ENCODE data around the gene ASIC3.

ASIC3 gene

DNA sequence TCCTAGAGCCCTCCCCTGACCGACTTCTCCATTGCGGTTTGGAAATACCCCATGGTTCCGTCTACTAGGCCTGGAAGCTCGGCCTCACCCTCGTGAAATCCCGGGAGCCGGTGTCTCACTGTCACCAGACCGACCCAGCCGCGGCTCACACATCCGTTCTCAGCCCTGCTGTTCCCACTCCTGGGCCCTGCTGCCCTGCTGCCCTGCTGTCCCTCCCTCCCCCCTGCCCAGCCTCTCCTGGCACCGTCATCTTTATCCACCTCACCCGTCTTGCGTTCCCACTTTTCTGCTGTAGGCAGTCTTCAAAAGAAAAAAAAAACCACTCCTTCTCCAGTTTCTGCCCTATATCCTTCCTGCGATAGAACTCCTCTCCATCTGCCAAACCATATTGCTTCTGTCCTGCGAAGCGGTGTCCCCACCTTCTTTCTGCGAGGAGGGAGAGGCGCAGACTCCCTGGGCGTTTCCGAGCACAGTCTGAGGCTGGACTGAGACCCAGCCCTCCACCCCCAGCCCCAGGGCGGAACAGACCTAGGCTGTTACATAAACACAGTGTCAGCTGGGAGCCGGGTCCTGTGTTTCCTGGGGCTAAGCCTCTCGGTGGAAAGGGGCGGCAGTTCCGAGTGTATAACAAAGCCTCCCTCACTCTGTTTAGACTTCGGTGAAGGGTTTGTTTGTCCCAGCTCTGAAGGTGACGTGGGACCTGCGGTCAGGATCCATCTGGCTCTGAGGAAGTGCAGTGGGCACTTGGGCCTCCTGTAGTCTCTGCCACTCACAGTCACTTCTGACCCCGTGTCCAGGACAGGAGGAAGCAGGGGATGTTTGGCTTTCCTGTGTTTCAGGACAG is 40.7 kb downstream of the ASIC3 start:
- peak; percentile 71 for DNase-seq

DNA sequence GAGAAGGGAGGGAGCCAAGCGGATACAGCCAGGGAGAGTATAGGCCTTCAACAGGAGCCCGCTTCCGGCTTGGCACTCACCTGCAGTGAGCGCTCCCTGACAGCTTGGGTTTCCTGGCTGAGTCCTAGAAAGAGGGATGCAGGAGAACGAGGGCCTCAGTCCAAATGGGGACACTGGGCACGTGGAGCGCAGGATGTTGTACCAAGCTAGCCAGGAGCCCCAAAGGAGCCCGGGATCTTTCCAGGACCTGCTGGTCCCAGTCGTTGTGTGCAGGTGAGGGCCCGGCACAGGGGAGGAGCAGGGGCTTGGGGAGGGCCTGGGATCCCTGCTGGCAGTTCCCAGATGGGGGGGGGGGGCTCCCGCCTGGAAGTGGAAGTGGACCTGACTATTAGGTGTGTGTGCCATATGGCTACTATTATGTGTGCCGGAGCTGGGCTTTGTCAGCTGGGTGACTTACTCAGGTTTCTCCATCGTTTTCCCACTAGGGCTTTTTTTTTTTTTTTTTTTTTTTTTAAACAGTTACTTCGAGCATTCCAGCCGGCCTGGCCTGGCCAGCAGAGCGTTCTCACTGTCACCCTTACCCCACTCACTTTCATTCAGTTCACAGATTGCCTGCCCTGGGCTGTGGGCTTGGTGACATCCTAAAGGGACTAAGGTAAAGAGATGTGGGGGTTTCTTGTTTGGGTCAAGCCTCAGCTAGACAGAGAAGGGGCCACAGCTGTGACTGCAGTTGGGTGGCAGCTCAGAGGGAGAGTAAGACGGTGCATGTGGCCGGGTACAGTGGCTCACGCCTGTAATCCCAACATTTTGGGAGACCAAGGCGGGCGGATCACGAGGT is 41.8 kb downstream of the ASIC3 start:
- DNase-seq: peak; percentile 62

DNA sequence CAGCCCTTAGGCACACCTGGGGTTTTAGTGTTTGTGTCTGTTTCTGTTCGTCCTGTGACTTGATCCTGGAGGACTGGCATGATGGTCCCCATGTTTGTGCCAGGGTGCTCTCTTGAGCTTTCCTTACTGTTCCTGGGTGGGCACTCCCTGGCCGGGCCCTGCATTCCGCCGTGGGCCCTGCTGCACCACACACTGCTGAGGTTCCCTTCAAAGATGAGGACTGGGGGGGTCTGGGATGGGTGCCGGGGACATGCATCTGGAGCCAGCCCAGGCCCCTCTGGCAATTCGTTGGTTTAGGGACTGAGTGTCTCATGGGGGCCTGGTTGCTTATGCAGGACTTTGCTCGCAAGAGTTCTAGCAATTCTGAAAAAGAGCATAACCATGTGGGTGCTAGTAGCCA is 42.7 kb downstream of the ASIC3 start:
- DNase-seq: no peak

DNA sequence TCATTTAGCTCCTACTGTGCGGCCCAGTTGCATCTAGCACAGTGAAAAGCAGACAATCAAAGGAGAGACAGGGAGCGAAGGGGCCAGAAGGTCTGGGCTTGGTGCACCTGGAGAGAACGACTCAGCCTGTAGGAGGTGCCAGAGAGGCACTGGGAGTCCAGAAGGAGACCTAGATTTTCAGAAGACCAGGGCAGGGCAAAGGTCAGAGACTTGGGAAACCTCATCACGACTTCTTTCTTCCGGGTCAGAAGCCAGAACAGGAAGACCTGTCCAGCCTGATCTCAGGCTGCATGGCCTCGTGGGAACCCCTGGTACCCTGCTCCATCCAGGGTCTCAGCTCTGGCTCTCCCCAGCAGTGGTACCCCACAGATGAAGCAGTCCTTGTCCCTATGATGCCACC is 43.1 kb downstream of the ASIC3 start:
- DNase-seq: no peak

DNA sequence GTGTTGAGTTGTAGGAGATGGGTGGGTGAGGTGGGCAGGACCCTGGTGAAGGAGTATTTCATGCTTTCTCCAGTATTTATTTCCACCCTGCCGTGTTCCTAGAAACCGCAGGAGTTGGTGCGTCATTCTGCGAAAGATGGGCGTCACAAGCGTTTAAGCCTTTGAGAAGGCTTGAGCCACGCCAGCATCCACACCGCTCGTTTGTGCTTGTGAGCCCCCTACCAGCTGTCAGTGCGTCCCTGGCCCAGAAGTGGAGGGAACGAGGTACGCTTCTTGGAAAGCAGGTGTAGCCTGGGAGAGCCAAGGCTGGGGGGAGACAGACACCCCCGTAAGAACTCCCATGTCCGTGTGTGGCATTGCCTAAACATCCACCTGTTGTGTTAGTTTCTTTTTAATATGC is 43.7 kb downstream of the ASIC3 start:
- no peak for DNase-seq

DNA sequence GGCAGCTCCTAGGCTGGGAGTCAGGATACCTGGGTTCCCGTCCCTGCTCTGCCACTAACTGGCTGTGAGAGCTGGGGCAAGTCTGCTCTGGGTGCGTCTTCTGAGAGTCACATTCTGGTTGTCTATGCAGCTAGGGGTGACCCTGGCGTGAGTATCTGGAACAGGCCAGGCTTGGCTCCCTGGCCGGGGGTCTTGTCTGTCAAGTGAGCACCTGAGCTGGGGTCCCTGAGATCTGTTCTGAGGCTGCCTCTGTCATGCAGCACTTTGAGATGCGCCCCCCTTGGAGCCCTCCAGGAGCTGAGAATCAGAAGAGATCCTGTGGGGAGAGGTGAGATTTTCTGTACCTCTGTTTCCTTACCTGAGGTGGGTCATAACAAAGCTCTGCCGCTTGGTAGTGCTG is 45.4 kb downstream of the ASIC3 start:
- DNase-seq: no peak

DNA sequence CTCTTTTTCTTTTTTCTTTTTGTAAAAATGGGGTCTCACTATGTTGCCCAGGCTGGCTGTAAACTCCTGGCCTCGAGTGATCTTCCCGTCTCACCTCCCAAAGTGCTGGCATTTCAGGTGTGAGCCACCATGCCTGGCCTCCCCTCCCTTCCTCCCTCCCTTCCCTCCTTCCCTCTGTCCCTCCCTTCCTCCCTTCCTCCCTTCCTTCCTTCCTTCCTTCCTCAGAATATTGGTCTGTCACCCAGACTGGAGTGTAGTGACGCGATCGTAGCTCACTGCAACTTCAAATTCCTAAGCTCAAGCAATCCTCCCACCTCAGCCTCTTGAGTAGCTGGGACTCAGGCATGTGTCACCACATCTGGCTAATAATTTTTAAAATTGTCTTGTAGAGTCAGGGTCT is 46.3 kb downstream of the ASIC3 start:
- DNase-seq: no peak

DNA sequence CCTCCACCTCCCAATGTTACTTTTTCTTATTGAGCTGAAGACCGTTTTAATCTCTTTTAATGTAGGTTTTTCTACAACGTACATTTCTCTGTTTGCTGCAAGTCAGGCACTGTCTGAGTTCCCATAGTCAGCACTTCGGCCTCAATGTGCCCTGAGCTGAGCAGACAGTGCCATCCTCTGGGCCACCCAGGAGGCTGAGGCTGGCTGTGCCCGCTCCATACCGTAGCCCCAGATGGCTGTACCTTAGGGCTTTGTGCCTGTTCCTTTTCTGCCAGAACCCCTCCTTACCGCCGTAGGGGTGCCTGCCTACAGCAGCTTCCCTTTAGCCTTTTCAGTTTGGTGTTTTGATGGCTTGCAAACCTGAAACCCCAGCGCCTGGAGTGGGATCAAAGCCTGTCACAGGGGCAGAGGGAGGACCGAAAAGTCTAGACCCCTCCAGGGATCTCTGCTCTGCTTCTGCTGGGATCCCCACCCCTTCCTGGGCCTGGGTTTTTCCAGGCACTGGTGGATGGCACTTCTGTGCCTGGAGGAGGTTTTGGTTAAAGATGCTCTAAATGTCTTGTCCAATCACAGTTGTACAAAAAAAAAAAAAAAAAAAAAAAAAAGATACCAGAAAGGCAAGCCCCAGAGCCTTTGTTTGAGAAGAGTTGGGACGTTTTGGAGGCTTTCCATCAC is 46.9 kb downstream of the ASIC3 start:
- no peak for DNase-seq

DNA sequence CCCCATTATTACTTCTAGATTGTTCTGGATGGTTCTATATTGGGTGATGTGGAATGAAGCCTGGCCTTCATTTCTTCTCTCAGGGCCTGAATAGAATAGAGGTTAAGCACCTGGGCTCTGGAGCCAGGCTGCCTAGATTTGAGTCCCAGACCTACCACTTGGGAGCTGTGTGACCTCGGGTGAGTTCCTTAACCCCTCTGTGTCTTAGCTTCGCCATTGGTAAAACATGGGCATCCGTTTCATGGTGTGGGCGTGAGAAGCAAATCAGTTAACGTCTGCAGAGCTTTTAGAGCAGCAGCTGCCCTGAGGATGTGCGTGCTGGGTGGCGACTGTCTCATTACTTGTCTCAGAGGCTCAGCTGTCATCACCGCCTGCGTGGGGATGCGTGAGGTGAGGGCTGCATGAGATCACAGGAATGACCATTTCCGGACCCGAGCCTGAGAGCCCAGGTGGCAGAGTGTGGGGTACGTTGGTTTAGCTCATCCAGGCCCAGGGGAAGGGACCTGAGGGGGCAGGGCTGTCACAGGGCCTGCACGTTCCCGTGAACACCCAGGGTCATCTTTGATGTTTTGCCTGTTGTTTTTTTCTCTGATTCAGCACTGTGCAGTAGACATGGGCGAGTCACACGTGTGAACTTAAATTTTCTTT is 47.6 kb downstream of the ASIC3 start:
- no peak for DNase-seq

DNA sequence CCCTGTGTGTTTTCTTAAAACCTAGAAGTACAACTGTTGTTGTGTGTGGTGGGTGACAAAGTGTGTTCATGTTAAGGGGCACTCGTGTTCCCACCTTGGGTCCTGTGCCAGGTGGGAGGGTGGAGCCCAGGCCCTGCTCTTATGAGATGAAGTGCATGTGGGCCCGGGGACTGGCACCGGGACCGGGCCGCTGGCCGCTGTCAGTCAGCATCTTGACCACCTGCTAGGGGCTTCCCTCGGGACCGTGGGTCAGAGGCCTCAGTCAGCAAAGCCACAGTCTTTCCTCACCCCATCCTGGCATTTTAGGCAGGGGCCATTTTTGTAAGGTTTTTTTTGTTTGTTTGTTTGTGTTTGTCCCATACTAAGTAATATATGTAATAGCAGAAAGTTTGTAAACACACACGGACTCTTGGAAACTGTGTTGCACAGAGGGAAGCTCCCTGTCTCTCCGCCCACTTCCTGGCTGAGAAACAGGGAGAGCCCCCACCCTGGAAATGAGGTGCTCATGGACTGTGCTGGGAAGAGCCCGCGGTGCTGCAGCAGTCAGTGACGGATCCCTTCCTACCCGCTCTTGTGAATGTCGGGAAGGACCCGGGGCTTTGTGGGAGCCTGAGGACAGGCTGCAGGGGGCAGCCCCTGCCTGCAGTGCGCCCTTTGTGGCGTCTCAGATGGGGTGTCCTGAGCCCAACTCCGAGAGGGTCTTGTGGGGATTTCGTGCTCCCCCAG is 51.3 kb downstream of the ASIC3 start:
- no peak for DNase-seq

DNA sequence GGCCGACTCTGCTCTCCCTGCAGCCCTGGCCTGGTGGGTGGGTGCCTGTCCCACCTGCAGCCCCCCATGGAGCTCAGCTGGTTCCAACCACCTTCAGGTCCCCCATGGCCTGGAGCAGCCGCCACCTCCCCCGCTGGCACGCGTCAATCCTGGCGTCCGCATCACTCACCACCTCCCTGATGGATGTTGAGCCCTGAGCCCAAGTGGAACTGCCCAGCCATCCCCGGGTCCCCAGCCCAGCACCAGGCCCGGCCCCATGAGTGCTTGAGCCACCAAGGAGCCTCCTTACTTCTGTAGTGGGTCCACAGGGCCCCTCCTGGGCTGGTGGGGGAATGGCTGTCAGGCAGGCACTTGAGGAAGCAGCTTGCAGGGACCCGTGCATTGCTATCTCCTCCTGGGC is 52.6 kb downstream of the ASIC3 start:
- DNase-seq: no peak

DNA sequence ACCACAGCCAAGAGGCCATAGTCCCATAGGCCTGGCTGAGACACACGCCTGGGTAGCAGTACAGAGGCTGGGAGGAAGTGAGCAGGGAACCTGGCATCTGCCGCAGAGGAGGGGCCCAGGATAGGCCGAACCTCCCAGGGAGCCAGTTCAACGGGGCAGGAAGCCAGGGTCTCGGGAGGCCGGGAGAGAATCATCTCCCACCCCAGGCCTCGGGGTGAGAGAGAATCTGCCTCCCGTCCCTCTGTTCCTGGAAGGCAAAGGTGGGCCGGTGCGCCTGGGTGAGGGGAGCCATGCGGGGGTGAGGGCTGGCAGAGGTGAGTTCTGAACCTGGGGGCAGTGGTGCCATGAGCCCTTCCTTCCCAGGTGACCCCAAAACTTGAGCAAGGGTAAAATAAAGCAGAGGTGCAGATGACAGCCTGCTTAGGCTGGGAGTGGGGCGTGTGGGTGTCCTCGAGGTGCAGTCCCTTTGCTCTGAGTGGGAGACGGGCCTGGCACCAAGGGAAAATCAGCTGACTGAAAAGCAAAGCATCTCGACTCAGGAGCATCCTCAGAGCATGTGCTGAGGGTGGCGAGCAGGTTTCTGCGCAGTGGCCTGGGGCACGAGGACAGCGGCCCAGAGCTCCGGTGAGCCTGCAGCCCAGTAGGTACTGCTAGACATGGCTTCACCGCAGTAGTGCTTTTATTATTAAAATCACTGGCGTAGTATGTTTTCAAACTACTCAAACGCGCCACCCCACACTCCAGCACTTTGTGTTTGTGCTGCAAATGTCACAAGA is 53.5 kb downstream of the ASIC3 start:
- no peak for DNase-seq

Measured in NCI-H524 treated with DMSO at 0.1 percent for 48 hours (cell line).